ENCODE results near the gene KY. TPM values are rescaled to one million over a fixed set of nuclear protein-coding genes. Genes with fewer than 3 reads are reported as not detected.

The KY gene
- total RNA-seq, 4 donors from 2014 or later: 0.64 to 4.8 (median 3.2) TPM

DNA sequence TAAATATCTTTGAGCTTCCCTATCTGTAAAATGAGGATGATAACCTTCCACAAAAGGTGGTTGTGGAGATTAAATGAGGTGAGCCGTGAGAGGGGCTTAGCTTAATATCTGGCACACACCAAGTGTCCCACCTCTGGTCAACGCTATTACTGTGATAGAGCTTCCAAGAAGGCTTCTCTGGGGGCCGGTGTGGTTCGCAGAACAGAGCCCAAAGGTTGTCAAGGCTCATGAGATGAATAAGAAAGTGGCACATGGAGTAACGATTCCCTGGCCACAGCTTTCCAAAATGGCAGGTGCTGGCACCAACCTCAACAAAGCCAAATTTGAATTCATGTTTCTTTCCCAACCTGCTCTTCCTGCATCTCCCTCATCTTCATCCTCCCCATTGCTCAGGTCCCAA is 10.4 kb downstream of the KY start:
- Histone ChIP-seq H3K4me3 (no peak overlapping the region), H3K9me3 (no peaks in the 10 kb centered on the region), H3K4me1 (peaks cover 0 to 12% (median 0%) of the 10 kb centered on the region in 3 donors), H3K27ac (no peak overlapping the region), H3K27me3 (no peaks in the 10 kb centered on the region), H3K36me3 (no peaks in the 10 kb centered on the region)
- ATAC-seq: no peak
- TF ChIP-seq POLR2AphosphoS5 (IDR thresholded peaks at IDR 0.05): no peak
- TF ChIP-seq POLR2A (IDR thresholded peaks at IDR 0.05): no peak
- TF ChIP-seq, protein P1, sequence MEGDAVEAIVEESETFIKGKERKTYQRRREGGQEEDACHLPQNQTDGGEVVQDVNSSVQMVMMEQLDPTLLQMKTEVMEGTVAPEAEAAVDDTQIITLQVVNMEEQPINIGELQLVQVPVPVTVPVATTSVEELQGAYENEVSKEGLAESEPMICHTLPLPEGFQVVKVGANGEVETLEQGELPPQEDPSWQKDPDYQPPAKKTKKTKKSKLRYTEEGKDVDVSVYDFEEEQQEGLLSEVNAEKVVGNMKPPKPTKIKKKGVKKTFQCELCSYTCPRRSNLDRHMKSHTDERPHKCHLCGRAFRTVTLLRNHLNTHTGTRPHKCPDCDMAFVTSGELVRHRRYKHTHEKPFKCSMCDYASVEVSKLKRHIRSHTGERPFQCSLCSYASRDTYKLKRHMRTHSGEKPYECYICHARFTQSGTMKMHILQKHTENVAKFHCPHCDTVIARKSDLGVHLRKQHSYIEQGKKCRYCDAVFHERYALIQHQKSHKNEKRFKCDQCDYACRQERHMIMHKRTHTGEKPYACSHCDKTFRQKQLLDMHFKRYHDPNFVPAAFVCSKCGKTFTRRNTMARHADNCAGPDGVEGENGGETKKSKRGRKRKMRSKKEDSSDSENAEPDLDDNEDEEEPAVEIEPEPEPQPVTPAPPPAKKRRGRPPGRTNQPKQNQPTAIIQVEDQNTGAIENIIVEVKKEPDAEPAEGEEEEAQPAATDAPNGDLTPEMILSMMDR (IDR thresholded peaks at IDR 0.05): no peak
- no peak for TF ChIP-seq EP300 (IDR thresholded peaks at IDR 0.05)
- 80 to 94% methylated on average over 4 to 5 of the region's 5 CpGs for WGBS, 2 donors (ENCODE audit: low coverage in 1 of 2)

DNA sequence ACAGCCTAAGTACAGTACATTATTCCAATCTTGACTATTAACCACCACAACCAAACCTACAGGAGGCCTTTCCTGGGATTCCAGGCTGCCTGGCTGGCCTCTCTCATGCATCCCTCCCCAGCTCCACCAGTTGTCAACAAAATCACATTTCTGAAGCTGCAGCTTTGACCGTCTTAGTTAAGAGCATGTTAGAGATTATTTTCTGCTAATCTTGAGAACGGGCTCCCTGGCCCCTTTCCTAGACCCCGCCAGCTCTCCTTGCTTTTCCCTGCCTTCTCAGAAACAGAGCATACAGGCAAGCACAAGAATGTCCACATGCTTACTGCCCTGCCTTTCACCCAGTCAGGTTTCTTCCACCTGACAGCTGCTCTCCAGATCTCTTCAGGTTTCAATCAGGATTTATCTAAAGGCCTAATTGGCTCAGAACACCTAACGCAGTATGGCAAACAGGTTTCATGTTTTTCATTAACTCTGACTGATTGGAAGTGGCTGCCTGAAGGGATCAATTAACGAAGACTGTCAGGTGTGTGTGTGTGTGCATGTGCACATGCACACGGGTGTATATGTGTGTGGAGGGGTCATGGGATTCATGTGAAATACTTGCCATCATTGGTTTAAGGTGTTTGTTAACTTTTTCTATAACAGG is 12.3 kb downstream of the KY start:
- ATAC-seq: no peak
- H3K27ac ChIP-seq: no peak overlapping the region
- no peak overlapping the region for H3K4me3 ChIP-seq
- H3K36me3 ChIP-seq: no peaks in the 10 kb centered on the region
- no peak for TF ChIP-seq EP300 (IDR thresholded peaks at IDR 0.05)
- WGBS, 2 donors (ENCODE audit: low coverage in 1 of 2): 68 to 94% methylated on average over 2 to 6 of the region's 6 CpGs
- no peaks in the 10 kb centered on the region for H3K27me3 ChIP-seq
- peaks cover 0 to 3% (median 0%) of the 10 kb centered on the region in 3 donors for H3K9me3 ChIP-seq
- no peaks in the 10 kb centered on the region for H3K4me1 ChIP-seq

DNA sequence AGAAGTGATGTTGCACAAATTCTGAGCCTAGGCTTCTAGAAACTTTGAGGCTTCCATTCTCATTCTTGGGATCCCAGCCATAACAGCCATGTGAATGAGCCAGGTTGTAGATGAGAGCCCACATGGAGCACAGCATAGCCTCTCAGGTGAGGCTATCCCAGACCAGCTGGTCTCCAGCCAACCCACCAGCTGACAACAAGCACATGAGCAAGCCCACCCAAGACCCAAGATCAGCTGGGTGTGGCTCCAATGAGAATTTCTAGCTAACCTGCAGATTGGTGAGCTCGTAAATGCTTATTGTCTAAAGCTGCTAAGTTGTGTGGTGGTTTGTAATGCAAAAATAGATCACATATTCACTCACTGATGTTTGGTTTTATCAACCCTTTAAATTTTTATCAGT is 14.4 kb downstream of the KY start:
- WGBS, 2 donors (ENCODE audit: low coverage in 1 of 2): 100% methylated on average over 1 of the region's 1 CpG
- no peak for ATAC-seq
- TF ChIP-seq, protein P1 (IDR thresholded peaks at IDR 0.05): no peak
- no peak for TF ChIP-seq POLR2A (IDR thresholded peaks at IDR 0.05)
- TF ChIP-seq EP300 (IDR thresholded peaks at IDR 0.05): no peak
- TF ChIP-seq POLR2AphosphoS5 (IDR thresholded peaks at IDR 0.05): no peak

DNA sequence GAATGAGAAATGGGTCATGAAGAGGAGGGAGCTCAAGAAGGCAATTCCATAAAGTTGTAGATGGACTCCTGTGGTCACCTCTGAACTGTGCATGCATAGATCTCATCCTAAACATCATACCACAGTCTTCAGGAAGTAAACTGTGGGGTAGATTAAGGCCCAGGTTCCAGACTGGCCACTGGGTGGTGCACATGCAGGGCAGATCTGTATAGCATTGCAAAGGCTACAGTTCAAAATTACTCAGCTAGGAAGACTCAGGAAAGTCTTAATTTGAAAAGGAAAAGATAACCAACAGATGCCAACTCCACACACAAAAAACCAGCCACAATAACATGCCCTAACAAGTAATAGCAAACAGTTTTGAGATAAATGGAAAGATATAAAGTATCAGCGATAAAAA is 20.3 kb downstream of the KY start:
- no peak for ATAC-seq
- Histone ChIP-seq H3K27ac (no peak overlapping the region), H3K27me3 (no peaks in the 10 kb centered on the region), H3K9me3 (peaks cover 0 to 5% (median 0%) of the 10 kb centered on the region in 3 donors), H3K36me3 (peaks cover 0 to 35% of the 10 kb centered on the region in 2 donors), H3K4me1 (no peaks in the 10 kb centered on the region), H3K4me3 (no peak overlapping the region)
- WGBS, 2 donors (ENCODE audit: low coverage in 1 of 2): 100% methylated on average over 1 of the region's 1 CpG; no CpG with 5 or more reads in 1 of the 2 donors
- TF ChIP-seq, protein P1 (IDR thresholded peaks at IDR 0.05): no peak
- TF ChIP-seq POLR2A (IDR thresholded peaks at IDR 0.05) (no peak), EP300 (IDR thresholded peaks at IDR 0.05) (no peak), POLR2AphosphoS5 (IDR thresholded peaks at IDR 0.05) (no peak)

More for the DNA sequence above, 14.4 kb downstream of the KY start:
- Histone ChIP-seq H3K27me3 (no peaks in the 10 kb centered on the region), H3K27ac (no peak overlapping the region), H3K4me3 (no peak overlapping the region), H3K36me3 (no peaks in the 10 kb centered on the region), H3K4me1 (no peaks in the 10 kb centered on the region), H3K9me3 (peaks cover 0 to 5% (median 0%) of the 10 kb centered on the region in 3 donors)

DNA sequence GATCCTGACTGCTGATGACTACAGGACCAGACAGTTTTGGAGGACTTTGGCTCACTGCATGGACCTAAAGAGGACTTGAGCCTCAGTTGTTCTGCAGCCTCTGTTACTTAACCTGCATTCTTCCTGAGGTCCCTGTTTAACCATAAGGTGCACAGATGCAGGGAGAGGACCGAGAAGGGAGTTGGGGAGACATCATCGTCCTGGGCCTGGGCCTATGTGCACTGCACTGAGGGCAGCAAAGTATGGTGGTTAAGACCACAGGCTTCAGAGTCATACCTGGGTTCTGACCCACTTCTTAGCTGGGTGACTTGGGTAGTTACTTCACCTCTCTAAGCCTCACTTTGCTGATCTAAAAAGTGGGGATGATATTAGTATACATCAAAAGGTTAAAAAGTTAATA is 21.9 kb downstream of the KY start:
- Histone ChIP-seq H3K27me3 (no peaks in the 10 kb centered on the region), H3K36me3 (peaks cover 0 to 42% of the 10 kb centered on the region in 2 donors), H3K4me1 (no peaks in the 10 kb centered on the region), H3K4me3 (no peak overlapping the region), H3K27ac (no peak overlapping the region), H3K9me3 (peaks cover 0 to 5% (median 0%) of the 10 kb centered on the region in 3 donors)
- 81% methylated on average over 2 of the region's 2 CpGs; no CpG with 5 or more reads in 1 of the 2 donors for WGBS, 2 donors (ENCODE audit: low coverage in 1 of 2)
- TF ChIP-seq EP300 (IDR thresholded peaks at IDR 0.05) (no peak), POLR2A (IDR thresholded peaks at IDR 0.05) (no peak), POLR2AphosphoS5 (IDR thresholded peaks at IDR 0.05) (no peak)
- ATAC-seq: no peak

DNA sequence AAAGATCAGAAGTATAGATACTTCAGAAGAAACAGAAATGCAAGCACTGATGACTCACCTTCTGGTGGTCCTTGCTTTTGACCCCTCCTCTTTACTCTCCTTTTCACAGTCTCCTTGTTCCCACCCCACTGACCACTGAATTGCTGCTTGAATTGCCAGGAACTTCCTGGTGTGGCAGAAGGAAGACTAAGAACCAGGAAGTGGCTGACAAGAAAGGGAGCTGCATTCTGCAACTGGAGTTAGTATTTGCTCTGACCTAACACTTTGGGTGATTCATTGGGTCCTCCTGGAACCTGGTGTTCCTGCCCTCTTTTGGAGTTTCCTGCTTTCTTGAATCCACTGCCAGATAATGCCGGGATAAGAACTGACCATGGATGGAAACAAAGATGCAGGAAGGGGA is 23.0 kb downstream of the KY start:
- no CpG with 5 or more reads among the region's 1 CpG for WGBS, 2 donors (ENCODE audit: low coverage in 1 of 2)
- H3K27me3 ChIP-seq: no peaks in the 10 kb centered on the region

More for the DNA sequence above, 23.0 kb downstream of the KY start:
- Histone ChIP-seq H3K9me3 (no peaks in the 10 kb centered on the region), H3K4me1 (no peaks in the 10 kb centered on the region), H3K4me3 (no peak overlapping the region), H3K36me3 (peaks cover 0 to 47% of the 10 kb centered on the region in 2 donors), H3K27ac (no peak overlapping the region)
- no peak for ATAC-seq
- TF ChIP-seq EP300 (IDR thresholded peaks at IDR 0.05) (no peak), POLR2A (IDR thresholded peaks at IDR 0.05) (no peak), POLR2AphosphoS5 (IDR thresholded peaks at IDR 0.05) (no peak)
- TF ChIP-seq, protein P1 (IDR thresholded peaks at IDR 0.05): no peak
